Neural cell (in vitro differentiated cells): ENCODE measurements around the gene PON3.

Experiments
- CTCF ChIP-seq: fragments of 450-650 bp; IDR thresholded peaks from 2 replicates; pipeline ENCODE4 v1.5.1; 2014; ENCODE audit warnings: antibody characterized with exemption, mild to moderate bottlenecking, moderate library complexity; ENCODE audit not compliant: poor library complexity, severe bottlenecking
- EP300 ChIP-seq: fragments of 450-650 bp; conservative IDR thresholded peaks from 2 replicates; pipeline ENCODE4 v1.6.1; 2014; ENCODE audit warnings: antibody characterized with exemption, mild to moderate bottlenecking, moderate library complexity; ENCODE audit not compliant: poor library complexity, severe bottlenecking
- EZH2 ChIP-seq: fragments of 200-600, 300-800 bp; shearing (Covaris generic), sonication (generic); IDR thresholded peaks from 2 replicates; pipeline ENCODE4 v1.6.1; 2014; ENCODE audit warnings: antibody characterized with exemption, low read length, borderline replicate concordance, mild to moderate bottlenecking; ENCODE audit not compliant: insufficient read depth, poor library complexity, severe bottlenecking
- MXI1 ChIP-seq: fragments of 450-650 bp; conservative IDR thresholded peaks from 2 replicates; pipeline ENCODE4 v1.6.1; 2014; ENCODE audit warnings: antibody characterized with exemption, mild to moderate bottlenecking; ENCODE audit not compliant: poor library complexity, severe bottlenecking
- POLR2AphosphoS5 ChIP-seq: IDR thresholded peaks from 2 replicates; pipeline ENCODE4 v1.6.1; 2012
- RAD21 ChIP-seq: fragments of 450-650 bp; conservative IDR thresholded peaks from 2 replicates; pipeline ENCODE4 v1.6.1; 2014; ENCODE audit warnings: antibody characterized with exemption, mild to moderate bottlenecking, moderate library complexity
- SMC3 ChIP-seq: fragments of 450-650 bp; conservative IDR thresholded peaks from 2 replicates; pipeline ENCODE4 v1.6.1; 2014; ENCODE audit warnings: antibody characterized with exemption, mild to moderate bottlenecking, moderate library complexity; ENCODE audit not compliant: poor library complexity
- TAF1 ChIP-seq: IDR thresholded peaks from 2 replicates; pipeline ENCODE4 v1.6.1; 2012; ENCODE audit warnings: low read depth
- TF ChIP-seq, protein P1 (sequence below): IDR thresholded peaks from 2 replicates; pipeline ENCODE4 v1.6.1; 2012; ENCODE audit warnings: borderline replicate concordance

DNA sequence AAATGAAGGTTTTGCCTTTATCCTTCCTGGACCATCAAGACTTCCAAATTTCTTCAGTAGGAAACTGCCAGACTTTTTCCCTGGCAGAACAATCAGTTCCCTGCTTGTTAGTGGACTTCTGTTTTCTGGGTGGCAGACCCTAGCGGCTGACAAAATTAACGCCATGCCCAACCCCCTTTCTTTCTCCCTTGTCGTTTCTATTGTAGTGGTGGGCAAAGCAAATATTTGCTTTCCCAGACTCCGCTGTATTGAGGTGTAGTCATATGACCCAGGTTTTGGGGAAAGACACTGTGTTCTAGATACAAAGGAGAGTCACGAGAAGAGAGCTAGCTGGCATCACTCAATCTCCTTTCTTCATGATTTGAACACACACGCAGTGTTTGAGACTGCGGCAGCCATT lies 31.0 kb upstream of the PON3 start:
- TF ChIP-seq EZH2, result no peak
- no peak for TF ChIP-seq RAD21
- TF ChIP-seq POLR2AphosphoS5, result no peak
- no peak for TF ChIP-seq CTCF
- TF ChIP-seq TAF1, result no peak
- TF ChIP-seq, protein P1, sequence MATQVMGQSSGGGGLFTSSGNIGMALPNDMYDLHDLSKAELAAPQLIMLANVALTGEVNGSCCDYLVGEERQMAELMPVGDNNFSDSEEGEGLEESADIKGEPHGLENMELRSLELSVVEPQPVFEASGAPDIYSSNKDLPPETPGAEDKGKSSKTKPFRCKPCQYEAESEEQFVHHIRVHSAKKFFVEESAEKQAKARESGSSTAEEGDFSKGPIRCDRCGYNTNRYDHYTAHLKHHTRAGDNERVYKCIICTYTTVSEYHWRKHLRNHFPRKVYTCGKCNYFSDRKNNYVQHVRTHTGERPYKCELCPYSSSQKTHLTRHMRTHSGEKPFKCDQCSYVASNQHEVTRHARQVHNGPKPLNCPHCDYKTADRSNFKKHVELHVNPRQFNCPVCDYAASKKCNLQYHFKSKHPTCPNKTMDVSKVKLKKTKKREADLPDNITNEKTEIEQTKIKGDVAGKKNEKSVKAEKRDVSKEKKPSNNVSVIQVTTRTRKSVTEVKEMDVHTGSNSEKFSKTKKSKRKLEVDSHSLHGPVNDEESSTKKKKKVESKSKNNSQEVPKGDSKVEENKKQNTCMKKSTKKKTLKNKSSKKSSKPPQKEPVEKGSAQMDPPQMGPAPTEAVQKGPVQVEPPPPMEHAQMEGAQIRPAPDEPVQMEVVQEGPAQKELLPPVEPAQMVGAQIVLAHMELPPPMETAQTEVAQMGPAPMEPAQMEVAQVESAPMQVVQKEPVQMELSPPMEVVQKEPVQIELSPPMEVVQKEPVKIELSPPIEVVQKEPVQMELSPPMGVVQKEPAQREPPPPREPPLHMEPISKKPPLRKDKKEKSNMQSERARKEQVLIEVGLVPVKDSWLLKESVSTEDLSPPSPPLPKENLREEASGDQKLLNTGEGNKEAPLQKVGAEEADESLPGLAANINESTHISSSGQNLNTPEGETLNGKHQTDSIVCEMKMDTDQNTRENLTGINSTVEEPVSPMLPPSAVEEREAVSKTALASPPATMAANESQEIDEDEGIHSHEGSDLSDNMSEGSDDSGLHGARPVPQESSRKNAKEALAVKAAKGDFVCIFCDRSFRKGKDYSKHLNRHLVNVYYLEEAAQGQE, result no peak
- no peak for TF ChIP-seq EP300
- no peak for TF ChIP-seq SMC3
- no peak for TF ChIP-seq MXI1
